Prostate gland (tissue), 2 donors: ENCODE data around the gene TP53BP1.

ENCODE experiments used
- CTCF ChIP-seq, 4 experiments: fragments of 200-600 bp in 2 of 4; fragments of 450-650 bp in 2 of 4; sonication (generic) in 2 of 4; IDR thresholded peaks; 1 replicate in 3 of 4; 2 replicates in 1 of 4; pipeline ENCODE4 v1.5.1; 2016 to 2019; ENCODE audit warnings: antibody characterized with exemption in 4 of 4, mild to moderate bottlenecking in 2 of 4, moderate library complexity in 2 of 4
- POLR2A ChIP-seq: fragments of 450-650 bp; IDR thresholded peaks from one replicate; pipeline ENCODE4 v1.6.1; 2016; ENCODE audit warnings: antibody characterized with exemption, mild to moderate bottlenecking

- TF ChIP-seq CTCF (IDR thresholded peaks at IDR 0.05): no peak
- no peak for TF ChIP-seq POLR2A
Observed at GRCh38 chr15:43523646-43524045, 30.7 kb upstream of the TP53BP1 start.
